NCI-H146 treated with DMSO at 0.1 percent for 48 hours (cell line): Measurements from ENCODE around the gene SCARB2.

Experiments
- DNase-seq: peaks from one replicate; lab custom pipeline; 2025; ENCODE audit not compliant: unreplicated experiment; lab: John Stamatoyannopoulos, UW

SCARB2 gene

DNA sequence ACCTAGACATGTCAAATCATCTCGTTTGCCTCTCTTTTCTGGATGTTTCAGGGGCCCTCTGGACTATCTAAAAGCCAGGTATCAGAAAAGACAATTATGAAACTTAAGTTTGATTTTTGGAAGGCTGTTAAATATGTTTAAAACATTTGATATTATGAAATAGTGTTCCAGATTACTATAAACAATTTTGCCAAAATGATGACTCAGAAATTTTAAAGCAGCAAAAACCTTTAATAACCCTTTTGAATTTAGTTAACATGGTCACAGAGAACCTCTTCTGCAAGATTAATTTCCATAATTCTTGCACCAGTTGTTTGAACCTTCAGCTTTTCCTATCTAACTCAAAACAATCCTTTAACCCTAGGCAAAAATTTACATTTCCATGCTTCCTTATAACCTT is 19.1 kb upstream of the SCARB2 start:
- DNase-seq, result no peak

DNA sequence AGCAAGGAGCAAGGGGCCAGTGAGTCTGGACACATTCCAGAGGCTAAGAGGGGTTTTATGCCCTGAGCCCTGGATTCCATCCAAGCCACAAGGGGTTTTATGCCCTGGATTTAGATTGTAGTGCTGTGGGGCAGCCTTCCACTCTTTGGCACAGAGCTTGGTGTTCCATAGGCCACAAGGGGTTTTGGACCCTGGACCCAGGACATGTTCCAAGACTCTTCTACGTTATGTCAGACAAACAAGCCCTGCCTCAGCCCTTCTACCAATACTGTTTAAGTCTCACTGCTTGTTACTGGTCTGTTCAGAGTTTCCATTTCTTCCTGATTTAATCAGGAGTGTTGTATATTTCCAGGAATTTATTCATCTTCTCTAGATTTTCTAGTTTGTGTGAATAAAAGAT is 12.8 kb upstream of the SCARB2 start:
- DNase-seq, result no peak

DNA sequence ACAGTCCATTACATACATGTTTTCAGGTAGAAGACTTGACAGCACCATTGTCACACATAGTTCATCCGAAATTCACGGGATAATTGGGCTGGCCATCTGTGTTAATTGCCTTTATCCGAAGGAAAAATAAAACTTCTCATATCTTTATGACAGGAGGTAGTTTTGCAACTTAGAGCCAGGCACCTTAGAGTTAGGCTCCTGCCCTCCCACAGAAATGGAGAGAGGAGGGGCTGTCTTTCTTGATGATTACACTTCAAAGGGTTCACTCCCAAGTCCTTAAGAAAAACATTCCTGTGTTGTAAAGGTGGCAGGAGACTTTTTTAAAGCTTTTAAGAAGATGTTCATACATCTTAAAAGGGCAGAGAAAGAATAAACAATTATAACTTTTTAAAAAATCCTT is 10.5 kb upstream of the SCARB2 start:
- DNase-seq, result no peak

DNA sequence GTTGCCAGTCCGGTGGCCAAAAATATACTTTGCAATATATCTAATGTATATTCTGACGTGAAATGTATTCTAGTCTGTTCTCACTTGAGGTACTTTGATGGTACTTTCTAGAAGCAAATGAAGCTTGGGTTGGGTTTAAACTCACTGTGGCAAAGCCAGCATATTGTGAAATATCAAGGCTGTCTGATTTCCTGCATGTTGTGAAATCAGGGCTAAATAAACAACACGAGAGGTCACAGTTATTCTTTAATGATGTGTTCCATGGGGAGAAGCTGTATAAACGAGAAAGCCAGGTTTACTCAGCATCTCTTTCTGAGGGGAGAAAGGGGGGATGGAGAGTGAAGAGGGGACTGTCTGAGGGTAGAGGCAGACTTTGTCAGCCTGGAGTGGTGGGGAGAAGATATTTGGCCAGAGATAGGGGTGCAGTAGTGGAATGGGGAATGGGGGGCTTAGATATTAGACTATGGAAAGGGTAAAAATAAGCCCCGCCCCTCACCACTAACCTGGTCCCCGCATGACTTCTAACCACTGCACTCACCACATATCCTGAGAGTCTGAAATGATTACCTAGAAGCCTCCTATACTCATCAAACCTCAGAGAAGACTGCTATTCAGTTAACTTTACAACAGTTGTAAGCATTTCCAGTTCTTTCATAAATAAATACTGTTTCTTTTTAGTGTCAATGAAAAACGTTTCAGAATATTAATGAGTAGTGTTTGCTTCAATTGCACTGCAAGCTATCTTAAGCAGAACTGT is 5.9 kb upstream of the SCARB2 start:
- DNase-seq, result no peak

DNA sequence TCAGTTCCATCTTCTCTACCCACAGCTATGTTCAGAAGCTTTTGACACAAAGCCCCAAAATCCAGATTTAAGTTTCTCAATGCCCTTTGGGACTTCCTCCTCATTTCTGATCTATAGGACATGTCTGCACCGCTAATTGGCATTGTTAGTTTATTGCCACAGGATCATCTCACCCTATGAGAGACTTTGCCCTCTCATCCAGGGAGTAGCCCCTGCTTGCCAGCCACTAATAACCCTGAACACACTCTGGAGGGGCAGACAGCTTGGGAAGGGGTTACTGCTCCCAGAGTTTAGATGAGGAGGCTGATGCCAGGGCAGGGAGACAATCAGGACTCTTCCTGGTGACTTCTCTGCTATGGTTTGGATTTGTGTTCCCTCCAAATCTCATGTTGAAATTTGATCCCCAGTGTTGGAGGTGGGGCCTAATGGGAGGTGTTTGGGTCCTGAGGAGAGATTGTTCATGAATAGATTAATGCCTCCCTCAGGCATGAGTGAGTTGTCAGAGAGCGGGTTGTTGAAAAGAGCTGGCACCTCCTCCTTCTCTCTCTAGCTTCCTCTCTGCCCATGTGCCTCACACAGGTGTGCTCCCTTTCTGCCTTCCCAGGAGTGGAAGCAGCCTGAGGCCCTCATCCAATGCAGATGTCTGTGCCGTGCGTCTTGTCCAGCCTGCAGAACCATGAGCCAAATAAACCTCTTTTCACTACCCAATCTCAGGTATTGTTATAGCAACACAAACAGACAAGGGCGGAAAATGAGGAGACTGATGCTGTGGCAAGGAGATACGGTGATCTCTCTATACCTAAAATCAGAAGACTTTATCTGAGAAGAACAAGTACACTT is 3.6 kb upstream of the SCARB2 start:
- DNase-seq, result no peak

DNA sequence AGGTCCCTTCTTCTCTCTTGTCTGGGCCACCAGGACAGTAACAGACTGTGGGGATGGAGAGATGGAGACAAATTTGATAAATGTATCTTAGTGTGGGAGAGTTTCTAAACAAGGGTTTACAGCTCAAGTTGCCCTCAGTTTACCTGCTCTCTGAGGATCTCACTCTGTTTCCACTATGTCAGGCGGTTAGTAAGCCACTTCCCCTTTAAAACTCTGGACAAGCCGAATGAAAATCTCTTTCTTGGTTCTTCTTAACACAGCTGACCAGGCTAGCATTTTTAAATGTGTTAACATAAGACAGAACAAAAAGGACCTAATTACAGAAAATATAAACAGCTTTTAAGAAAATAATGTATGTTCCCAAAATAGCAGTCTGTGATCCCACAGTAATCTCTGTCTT is 2.9 kb upstream of the SCARB2 start:
- DNase-seq, result no peak

DNA sequence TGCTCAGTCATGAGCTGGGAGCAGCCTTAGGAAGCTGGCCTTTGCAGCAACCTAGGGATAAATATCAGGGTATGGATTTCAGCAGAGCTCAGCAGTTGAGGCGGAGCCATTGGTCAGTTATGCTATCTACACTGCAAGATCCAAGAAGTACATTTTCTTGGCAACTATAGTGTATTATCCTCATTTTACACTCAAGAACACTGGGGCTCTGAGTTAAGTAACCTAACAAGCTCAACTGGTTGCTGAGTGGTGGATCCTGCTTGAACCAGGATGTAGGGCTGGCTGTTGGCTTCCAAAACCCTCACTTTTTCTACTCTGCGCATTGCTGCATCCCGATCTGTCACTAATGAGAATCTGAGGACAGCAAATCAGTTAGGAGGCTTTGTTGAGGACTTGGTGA is 1.5 kb upstream of the SCARB2 start:
- no peak for DNase-seq

DNA sequence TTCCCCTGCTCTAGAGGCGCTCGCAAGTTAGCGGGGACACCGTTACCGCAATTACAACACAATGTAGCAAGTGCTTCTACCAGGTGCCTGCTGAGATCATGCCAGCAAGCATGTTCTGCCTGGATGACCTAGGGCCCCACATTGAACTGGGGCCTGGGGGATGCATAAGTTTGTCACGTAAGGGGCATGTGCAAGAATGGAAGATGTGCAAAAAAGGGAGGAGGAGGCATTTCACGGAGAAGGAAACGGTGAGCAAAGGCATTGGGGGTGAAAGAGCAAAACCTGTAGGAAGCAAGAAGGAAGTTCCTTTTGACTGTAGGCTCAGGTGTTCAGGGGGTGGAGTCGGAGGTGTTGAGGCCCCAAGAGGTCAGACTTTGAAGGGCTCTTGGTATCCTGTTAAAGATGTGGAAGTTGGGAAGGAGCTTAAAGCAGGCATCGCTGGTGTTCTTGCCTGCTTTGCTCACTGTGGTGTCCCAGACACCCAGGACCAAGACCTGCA is 602 bp upstream of the SCARB2 start:
- no peak for DNase-seq

DNA sequence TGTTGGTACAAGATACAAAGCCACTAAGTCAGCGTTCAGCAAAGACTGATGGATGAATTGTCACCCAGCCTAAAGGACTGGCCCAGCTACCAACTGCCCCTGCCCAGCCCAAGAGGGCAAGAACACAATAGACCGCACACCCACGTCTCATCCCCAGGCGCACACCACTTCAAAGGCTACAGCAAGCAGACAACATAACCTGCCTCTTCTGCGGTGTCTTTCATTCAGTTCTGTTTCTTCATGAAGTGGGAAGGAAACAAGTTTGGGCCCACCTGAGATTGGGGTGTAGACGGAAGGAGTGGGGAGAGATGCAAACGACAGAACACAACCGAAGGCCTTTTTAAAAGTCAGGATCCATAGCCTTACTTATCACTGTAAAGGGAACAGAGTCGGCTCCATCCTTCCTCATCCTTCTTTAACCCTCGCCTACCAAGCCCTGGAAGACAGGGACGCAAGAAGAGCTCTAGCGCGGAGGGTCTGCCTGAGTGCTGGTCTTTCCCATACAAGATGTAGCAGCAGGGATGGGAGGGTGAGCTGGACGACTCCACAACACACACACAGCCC is 691 bp downstream of the SCARB2 start:
- DNase-seq, result no peak

DNA sequence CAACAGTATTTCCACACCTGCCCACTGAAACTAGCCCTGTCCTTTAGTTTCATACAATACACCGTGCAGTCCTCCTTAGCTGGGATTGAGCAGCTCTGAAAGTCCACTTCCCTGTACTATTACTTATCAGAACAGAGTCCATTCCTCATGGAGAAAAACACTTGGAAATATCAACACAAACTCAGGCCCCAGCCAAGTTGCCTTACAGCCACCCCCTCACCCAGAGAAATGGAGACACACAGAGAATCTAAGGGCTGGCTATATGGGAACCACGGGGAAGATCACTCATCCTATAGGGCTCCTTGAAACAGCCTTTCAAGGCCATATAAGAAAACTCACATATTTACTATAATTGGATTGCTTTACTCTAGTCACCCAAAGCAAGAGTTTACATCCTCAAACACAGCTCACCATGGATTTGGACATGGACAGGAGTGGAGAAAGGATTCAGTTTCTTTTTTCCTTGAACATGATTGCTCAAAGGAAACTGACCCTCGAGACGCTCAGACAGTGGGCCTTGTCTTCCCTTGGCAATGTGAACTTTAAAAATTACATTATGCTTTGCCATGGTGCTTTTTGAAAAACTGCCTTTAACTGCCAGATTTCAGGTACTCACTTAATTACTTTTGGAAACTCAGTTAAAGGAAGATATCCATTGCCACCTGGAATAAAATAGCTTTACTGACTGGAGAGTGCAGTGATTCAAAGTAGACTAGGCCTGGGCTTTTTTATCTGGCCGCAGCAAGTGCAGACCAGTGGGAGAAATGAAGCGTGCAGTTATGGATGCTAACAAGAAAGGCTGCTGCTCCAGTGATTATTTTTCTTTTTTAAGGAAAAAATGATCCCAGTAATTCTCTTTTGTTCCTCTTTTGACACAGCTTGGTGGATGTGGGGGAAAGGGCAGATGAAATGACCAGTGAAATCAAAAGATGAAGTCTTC is 1.6 kb downstream of the SCARB2 start:
- no peak for DNase-seq

DNA sequence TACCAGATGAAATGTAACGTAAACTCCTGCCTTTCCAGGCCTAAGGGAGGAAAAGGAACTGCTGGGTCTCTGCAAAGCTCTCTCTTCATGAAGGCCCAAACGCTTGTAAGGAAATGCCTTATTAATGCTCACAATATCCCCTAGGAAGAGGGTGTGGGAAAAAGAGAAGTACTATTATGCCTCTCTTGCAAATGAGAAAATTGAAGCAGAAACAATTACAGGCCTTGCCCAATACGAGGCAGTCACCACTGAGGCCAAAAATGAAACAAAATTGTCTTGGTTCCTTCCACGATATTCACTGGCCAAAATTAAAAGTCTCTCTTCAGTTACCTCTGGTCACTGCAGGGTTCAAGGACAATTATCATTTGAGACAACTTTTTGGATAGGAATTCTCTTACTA is 3.2 kb downstream of the SCARB2 start:
- DNase-seq, result no peak

DNA sequence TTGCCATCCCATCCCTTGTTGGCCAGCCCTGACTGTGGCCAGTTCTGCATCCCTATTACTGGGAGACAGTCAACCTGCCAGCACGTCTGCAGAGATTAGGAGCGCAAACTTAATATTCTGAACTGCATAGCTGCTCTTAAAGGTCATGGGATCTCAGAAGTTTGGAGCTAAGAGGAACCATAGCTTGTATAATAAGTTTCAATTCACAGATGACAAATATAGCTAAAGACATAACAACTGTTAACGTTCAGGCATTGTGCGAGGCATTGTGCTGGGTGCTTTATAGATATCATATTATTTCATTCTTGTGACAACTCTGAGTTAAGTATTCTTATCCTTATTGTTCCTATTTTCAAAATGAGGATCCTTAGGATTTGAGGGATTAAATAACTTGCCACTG is 3.7 kb downstream of the SCARB2 start:
- DNase-seq, result no peak

DNA sequence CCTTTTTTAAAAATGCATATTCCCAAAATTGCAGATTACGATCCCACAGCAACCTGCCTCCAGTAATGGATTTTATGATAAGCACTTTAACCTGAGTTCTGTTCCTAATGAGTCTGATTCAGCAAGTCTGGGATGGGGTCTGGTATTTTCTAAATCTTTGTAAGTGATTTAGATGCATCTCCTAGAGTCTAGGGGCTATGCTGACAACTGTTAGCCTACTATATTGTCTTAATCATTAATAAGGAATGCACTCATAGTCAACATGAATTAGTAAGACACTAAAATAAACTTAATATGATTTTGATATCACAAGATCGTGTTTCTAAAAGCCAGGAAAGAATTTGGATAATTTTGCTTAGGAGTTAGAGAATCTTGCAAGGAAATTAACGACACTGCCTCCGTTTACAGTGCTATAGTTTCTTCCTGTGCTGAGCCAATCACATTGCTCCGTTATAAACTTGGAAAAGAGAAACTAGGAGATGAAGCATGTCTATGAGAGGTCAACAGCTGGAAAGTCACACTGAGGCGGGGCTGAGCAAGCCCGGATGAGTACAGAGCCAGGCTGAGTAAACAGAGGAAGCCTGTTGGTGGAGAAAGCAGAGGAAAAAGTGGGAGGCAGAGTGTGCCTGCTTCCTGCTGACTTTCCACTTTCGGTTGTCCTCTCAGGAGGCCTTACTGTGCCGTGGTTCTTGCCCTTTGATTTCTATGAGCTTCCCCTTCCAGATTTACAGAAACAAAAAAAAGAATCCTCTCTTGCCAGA is 5.4 kb downstream of the SCARB2 start:
- no peak for DNase-seq

DNA sequence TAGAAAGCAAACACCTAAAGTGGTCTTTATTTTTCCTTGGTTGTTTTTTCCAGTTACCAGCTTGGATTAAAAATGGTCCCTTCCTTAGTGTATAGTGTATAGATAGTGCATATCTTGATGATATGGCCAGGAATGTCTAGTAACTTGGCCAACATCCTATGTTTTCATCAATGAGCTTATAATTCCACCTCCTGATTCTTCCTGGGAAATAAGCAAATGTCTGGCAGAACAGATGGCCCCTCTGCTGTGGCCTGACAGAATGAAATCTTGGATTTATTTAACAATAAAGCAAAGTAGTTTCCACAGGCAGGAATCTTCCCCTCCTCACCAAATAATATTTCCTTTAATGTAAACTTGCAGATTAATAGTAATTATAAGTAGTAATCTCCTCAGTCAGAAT is 6.1 kb downstream of the SCARB2 start:
- no peak for DNase-seq

DNA sequence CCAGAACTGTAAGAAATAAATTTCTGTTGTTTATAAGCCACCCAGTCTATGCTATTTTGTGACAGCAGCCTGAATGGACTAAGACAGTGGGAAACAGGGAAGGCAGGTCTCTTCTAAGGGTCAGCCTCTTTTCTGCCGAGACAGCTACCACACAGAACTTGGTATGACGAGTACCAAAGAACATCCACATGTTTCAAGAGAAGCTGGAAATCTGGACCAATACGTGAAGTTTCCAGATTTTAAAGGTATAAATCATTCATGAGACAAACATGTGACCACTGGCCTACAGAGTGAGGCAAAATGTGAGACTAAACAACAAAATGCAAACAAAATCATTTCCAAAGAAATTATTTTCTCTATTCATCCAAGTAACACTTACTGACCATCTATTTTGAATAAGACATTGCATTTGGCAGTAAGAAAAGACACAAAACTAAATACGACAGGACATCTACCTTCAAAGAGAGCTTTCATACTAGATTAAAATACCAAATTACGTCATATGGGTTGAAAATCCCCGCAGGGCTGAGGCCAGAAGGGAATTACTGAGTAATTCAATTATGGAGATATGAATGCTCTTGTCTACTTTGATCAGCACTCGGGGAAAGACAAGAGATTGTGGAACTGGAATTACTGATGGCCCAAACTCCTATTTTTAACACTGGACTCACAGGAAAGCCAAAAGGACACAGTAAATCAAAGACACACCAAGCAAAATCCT is 7.2 kb downstream of the SCARB2 start:
- no peak for DNase-seq

DNA sequence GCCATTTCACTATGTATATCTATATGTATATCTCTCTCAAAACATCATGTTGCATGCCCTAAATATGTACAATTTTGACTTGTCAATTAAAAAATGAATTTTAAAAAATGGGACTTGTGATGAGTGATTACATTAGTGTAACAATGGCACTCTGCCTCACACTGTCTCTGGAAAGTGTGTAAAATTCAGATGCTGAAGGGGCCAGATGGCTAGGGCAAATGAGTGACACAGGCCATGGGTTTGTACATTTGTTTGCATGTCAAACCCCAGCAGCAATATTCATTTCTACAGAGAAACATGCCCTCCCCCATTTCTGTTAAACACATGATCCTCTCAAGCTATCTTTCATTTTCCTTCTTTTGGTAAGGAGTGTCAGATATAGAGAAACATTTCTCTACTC is 8.1 kb downstream of the SCARB2 start:
- DNase-seq, result no peak

DNA sequence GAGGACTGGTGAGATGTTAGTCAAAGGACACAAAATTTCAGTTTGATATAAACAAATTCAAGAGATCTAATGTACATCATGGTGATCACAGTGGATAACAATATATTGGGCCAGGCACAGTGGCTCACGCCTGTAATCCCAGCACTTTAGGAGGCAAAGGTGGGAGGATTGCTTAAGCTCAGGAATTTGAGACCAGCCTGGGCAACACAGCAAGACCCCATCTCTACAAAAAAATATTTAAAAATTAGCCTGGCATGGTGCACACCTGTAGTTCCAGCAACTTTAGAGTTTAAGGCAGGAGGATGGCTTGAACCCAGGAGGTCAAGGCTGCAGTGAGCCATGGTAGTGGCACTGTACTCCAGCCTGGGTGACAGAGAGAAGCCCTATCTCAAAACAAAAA is 8.7 kb downstream of the SCARB2 start:
- DNase-seq, result no peak

DNA sequence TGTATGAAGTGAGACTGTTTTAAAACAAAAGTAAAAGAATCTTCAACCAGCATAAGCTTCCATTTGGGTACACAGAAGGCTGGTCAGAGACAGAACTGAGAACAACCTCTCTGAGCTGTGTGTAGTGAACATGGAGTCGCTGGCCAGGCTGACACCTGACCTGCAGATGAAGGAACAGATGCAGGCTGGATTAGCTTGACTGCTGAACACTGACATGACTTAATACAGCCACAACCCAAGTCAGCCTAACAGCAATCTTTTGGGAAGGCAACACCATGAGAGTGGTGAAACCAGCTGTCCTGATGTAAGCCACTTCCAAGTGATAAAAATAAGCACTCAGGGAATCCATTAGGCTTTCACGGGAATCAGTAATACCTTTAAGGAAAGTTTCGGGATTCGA is 10.1 kb downstream of the SCARB2 start:
- no peak for DNase-seq

DNA sequence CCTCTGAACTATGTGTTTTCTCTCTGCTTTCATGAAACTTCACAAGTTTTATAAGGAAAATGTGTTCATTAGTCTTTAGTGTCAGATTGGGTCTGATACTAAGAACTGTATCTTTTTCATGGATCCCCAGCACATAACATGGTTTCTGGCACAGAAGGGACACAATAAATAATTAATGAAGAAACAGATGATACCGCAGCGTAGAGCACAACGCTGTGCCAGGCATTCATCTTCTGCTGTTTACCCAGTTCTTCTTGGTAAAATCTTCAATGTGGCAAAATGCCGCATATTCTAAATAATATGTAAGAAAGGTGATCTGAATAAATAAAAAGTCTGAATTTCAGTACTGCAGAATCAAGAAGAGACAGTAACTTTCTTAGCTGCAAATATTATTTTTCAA is 12.3 kb downstream of the SCARB2 start:
- no peak for DNase-seq
